Measurements from ENCODE around the gene RECQL5.

DNA sequence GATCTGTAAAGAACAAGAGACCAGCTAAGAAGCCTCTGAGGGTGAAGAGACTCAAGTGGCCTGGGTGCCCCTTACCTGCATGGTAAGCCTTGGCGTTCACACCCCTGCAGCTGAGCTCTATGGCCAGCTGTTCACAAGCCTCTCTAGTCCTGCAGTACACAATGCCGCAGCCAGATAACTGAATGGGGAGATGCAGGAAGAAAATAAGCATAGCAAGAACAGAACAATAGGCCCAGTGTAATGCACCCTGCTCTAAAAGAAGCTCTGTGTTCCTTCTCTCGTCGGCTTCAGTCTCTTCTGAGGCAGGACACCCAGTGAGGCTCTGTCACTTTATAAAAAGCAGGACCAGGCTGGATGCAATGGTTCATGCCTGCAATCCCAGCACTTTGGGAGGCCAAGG lies 5.4 kb downstream of the RECQL5 start:
- TF ChIP-seq, protein P1, sequence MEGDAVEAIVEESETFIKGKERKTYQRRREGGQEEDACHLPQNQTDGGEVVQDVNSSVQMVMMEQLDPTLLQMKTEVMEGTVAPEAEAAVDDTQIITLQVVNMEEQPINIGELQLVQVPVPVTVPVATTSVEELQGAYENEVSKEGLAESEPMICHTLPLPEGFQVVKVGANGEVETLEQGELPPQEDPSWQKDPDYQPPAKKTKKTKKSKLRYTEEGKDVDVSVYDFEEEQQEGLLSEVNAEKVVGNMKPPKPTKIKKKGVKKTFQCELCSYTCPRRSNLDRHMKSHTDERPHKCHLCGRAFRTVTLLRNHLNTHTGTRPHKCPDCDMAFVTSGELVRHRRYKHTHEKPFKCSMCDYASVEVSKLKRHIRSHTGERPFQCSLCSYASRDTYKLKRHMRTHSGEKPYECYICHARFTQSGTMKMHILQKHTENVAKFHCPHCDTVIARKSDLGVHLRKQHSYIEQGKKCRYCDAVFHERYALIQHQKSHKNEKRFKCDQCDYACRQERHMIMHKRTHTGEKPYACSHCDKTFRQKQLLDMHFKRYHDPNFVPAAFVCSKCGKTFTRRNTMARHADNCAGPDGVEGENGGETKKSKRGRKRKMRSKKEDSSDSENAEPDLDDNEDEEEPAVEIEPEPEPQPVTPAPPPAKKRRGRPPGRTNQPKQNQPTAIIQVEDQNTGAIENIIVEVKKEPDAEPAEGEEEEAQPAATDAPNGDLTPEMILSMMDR (IDR thresholded peaks at IDR 0.05) = no peak
- TF ChIP-seq POLR2A (IDR thresholded peaks at IDR 0.05) = no peak
